Glomerular visceral epithelial cell (primary cell): ENCODE results near the gene ZC3H18.
"Not testable (repeated sequence)": the region's sequence is repeated elsewhere in the genome, so short reads cannot be mapped to it uniquely, and the experiment has no call there.

ENCODE experiments used
- DNase-seq: peaks from one replicate; pipeline ENCODE4 v3.0.0-alpha.2; 2016; ENCODE audit errors: extremely low spot score

The ZC3H18 gene

DNA sequence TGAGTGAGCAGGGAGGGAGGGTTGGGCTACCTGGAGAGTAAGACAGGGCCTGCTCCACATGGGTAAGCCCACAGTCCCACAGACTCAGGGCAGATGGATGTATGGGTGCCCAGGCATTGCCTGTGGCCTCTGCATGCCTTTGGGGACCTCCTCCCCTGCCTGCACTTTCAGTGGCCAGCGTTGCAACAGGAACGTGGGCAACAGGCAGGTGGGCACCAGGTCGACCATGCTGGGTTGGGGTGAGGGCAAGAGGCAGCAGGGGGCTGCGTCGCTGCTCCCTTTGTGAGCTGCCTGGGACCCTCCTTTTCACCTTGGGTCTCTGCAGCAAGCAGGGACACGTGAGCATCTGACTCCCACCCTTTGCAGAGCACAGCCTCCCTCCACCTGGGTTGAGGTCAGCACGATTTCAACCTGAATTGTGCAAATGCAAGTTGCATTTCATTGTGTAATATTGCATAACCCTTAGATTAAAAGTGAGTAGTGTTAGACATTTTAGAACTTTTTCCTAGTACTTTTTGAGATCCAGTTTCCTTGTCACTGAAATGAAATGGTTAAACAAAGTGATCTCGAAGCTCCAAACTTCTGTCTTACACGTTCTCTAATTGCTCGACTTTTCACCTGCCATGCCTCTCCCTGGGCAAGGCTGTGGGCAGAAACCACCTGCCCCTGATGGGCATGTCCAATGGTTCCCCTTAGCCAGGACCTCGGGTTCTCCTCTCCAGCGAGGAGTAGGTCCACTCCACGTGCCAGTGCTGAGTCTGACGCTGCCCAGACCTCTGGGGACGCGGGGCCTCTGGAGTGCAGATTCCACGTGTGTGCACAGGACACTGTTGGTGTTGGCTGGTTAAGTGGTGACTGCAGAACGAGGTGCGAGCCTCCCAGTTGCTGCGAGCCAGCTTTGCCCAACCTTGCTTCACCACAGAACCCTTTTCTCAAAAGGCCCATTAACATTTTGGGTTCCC is 35.3 kb downstream of the ZC3H18 start:
- DNase-seq, result no peak

DNA sequence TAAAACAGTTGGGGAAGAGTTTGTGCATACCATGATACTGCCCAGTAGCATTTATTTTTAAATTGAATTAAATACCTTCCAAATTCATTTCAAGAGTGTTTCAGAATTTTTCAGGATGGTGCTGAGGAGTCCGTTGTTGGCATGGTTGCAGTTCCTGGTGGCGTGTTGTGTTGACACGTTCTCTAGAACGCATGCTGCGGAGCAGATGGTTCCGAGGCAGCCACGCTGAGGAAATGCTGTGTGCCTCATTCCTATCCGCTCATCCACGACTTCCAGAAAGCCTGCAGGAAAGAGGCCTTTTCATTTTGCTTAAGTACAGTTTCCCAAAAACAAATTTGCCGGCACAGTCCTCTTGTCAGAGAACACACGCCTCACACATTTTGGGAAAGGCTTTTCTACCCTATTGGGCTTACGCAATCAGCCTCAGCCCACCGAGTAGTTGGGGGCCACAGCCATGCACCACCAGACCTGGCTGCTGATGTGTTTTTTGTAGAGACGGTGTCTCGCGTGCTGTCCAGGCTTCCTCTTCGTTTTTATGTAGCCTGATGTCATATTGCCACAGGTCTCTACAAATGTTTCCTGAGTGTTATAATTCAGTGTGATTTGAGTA is 36.0 kb downstream of the ZC3H18 start:
- DNase-seq, result no peak

DNA sequence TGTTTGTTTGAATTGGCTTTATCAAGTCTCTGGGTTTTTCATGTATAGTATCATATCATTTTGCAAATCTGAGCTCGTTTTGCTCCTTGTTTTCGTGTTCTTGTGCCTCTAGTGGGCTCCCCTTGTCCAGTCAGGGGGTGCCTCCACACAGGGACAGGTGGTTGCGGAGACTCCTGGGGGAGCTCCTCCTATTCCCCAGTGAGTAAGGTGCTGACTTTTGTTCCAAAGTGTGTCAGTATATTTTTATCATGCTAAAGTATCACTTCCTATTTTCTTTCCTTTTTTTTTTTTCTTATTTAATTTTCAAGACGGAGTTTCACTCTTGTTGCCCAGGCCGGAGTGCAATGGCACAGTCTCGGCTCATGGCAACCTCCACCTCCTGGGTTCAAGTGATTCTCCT is 37.9 kb downstream of the ZC3H18 start:
- no peak for DNase-seq

GRCh38 chr16:88609426-88609825 is 39.2 kb downstream of the ZC3H18 start:
- not testable (repeated sequence) for DNase-seq

DNA sequence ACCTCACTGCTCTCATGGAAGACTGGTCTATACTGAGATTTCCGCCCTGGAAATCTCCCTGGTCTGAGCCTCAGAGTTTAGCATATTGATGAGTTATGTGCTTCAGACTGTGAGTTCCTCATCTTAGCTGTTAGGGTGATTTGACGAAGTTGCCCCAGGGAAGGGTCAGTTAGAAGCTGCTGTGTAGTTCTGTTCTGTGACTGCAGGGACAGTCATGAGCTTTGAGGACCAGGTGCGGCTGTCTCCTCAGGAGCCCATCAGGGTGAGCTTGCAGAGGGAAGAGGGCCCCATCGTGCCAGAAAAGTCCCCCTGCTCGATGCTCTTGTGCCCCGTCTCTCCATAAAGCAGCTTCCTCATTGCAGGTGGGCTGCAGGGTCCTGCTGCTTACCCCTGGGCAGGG is 39.9 kb downstream of the ZC3H18 start:
- DNase-seq, result no peak

DNA sequence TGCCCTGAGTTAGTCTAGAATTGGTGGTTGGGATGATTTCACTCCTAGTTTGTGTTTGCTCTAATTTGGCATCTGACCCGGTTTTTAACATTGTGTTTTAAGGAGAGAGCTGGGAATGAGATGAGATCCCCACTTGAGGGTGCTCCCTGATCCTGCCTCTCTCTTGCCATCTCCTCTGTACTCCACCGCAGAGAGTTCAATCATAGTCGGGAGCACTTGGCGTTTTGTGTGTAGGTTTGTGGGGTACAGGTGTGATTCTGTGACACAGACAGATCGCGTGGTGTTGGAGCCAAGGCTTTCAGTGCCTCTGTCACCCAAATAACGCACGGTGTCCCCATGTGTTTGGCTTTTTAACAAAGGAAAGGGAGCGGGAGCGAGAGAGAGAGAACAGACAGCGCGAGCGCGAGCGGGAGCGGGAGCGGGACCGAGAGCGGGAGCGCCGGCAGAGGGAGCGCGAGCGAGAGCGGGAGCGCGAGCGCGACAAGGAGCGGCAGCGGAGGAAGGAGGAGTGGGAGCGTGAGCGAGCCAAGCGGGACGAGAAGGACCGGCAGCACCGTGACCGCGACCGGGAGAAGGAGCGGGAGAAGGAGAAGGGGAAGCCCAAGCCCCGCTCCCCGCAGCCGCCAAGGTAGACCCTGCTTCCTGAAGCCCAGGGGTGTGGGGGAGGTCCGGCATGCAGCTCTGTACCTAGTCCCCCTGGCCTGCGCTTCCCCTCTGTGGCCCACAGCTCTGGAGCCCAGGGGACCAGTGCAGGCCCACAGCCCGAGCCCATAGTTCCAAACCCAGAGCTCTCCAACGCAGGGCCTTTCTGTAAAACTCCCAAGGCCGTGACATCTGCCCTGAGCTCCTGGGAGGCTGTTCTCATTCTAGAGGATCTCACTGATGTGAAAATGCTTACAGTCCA is 41.0 kb downstream of the ZC3H18 start:
- DNase-seq, result no peak

DNA sequence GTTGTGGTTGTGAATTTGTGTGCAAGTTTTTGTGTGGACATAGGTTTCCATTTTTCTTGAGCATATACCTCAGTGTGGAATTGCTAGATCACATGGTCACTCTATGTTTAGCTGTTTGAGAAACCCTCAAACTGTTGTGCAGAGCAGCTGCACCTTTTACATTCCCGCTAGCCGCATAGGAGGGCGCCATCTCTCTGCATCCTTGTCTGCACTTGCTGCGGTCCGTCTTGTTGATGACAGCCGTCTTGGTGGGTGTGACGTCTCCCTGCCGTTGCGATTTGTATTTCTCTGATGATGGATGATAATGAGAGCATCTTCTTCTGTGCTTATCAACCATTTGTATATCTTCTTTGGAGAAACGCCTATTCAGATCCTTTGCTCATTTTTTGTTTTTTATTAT is 43.1 kb downstream of the ZC3H18 start:
- no peak for DNase-seq

- no peak for DNase-seq
Observed at GRCh38 chr16:88613911-88614817, 44.0 kb downstream of the ZC3H18 start.

- no peak for DNase-seq
Observed at GRCh38 chr16:88614818-88615580, 44.8 kb downstream of the ZC3H18 start.

DNA sequence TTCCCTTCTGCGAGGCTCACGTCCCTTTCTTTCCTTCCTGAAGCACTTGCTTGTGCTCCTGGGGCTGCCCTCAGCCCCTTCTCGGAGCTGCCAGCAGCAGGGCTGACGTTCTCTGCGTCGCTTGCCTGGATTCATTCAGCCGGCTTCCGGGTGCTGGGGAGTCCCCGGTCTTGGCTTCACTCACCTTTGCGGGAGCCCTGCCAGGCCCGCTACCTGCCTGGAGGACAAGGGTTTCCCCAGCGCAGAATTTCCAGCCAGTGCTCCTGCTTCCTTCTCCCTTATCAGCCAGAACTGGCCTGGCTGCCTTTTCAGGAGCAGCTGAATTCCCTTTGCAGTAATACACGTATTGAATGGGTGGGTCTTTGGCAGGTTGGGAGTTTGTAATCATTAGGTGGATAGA is 46.1 kb downstream of the ZC3H18 start:
- no peak for DNase-seq

GRCh38 chr16:88616736-88617135 is 46.5 kb downstream of the ZC3H18 start:
- no peak for DNase-seq

GRCh38 chr16:88617268-88618031 is 47.2 kb downstream of the ZC3H18 start:
- DNase-seq, result no peak

DNA sequence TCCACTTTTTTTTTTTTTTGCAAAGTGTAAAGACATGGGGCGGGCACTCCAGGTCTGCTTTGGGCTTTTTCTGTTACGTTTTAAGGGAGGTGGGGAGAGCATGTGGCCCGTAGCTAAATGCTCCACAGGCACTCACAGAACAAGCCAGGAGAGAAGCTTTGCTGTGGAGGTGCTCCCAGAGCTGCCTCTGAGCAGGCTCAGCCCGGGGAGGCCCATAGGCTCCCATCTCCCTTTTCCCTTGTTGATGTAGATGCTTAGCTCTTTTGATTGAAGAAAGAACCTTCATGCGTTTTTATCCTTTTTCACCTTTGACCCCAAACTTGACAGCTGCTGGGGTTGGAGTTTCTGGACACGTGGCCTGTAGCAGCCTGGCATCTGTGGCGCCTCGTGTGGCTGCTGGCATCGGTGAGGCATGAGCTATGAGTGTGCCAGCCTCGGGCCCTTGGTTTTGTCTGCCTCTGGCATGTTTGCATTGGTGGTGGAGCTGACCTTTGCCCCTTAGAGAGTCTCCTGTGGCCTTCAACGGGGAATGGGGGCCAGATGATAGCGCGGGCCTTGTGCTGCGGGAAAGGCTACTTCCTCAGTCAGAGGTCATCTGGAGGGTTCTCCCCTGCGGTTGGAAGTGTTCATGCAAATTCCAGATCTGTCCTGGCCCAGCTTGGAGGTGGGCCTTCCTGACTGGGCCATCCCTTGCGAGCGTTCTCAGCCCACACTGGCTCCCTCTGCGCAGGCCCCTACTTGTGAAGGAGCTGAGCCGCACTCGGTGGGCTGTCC is 48.2 kb downstream of the ZC3H18 start:
- no peak for DNase-seq

DNA sequence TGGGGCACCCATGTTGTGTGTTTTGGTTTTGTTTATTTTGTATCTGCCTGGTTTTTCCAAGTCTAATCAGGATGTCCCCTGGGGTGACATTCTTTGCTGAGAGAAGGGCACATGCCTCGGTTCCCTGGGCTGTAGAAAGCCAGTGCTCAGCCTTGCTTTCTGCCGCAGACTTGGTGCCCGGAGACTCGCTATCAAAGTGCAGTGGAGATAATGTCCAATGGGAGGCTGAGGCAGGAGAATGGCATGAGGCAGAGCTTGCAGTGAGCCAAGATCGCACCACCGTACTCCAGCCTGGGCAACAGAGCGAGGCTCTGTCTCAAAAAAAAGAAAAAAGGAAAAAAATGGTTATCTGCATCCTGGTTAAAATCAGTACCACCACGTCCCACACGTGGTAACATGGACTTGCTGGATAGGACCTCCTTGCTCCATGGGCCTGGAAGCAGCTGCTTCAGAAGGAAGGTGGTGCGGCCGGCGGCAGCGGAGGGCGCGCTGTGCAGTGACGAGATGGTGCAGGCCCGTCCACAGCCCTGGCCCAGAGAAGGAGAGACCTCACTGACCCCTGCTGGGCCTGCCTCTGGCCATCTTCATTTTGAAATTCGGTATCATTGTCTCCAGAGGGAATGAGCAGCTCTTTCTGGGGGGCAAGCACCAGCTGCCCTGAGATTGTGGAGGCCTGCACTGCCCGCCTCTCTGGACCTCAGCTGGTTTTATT is 48.9 kb downstream of the ZC3H18 start:
- DNase-seq, result no peak

DNA sequence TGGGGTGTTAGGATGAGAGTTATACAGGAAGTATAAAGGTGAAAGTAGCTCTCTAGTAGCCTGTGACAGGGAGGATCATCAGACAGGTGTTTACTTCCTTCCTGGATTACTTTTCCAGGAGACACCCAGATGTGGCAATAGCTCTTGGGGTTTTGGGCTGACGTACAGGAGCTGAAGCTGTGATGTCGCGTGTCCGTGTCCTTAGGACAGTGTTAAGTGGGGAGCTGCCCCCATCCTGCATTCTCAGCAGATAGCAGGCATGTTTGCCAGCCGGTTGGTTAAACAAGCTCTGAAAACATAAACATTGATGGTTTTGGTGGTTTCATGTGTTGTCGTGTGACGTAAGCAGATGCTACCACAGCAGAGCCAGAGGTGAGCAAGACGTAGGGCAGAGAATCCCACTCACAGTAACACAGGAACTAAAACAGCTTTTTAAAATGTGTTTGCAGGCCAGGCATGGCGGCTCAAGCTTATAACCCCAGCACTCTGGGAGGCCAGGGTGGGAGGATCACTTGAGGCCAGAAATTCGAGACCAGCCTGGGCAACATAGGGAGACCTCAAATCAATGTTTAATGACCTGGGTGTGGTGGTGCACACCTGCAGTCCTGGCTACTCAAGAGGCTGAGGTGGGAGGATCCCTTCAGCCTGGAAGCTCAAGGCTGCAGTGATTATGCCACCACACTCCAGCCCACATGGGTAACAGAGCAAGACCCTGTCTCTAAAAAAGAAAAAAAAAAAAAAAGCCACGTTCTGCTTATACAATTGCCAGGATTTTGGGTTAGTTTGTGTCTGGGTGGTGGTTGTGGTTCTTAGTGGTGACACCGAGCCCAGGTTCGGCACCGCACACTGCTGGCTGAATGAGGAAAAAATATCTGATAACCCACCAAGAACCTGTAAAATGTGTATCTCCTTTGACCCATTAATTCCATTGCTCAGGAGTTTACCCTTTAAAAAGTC is 49.9 kb downstream of the ZC3H18 start:
- DNase-seq, result no peak

- no peak for DNase-seq
Observed at GRCh38 chr16:88622125-88622524, 51.9 kb downstream of the ZC3H18 start.

- no peak for DNase-seq
Observed at GRCh38 chr16:88622866-88623265, 52.7 kb downstream of the ZC3H18 start.
